Measurements from ENCODE around the gene ABHD5. TPM values are rescaled to one million over a fixed set of nuclear protein-coding genes. Genes with fewer than 3 reads are reported as not detected.

The ABHD5 gene
- total and polyA plus RNA-seq, 2 of the 8 experiments (the other 6 are each of a cell fraction or from before 2014, with no cell fraction given) = 10.5 to 16.4 TPM

GRCh38 chr3:43707998-43708397 is 17.3 kb downstream of the ABHD5 start:
- CTCF ChIA-PET (ENCODE audit: partially characterized antibody) = interaction anchor here (0.5 to 1.4 kb wide), 2 partner anchors 9 to 165 kb away, joined by 4 to 9 read pairs; no protein-coding TSS in a partner anchor
- Histone ChIP-seq H2AK5ac (ENCODE audit: low read depth, low read length) (no peak overlapping the region), H4K91ac (replicated peaks; ENCODE audit: insufficient read length, low read length) (no peak overlapping the region), H4K8ac (ENCODE audit: extremely low read depth, insufficient read depth, low read length) (no peak overlapping the region), H2BK20ac (ENCODE audit: low read length) (no peak overlapping the region), H2BK120ac (replicated peaks; ENCODE audit: low read depth, low read length) (no peak overlapping the region), H3K27me3 (replicated peaks in 1 of 4; ENCODE audit: control insufficient read depth in 3 of 4, extremely low read depth in 1 of 4, insufficient read depth in 3 of 4, low read length in 3 of 4) (no peaks in the 10 kb centered on the region), H3K23me2 (ENCODE audit: low read depth, low read length) (no peaks in the 10 kb centered on the region), H3K9me3 (ENCODE audit: insufficient read depth in 2 of 2, low read depth in 1 of 2, low read length in 1 of 2) (no peaks in the 10 kb centered on the region), H3K14ac (ENCODE audit: insufficient read length) (no peak overlapping the region), H3K4me3 (ENCODE audit: extremely low read depth in 1 of 4, insufficient read depth in 2 of 4, low read depth in 3 of 4, low read length in 4 of 4) (no peak overlapping the region), H2AFZ (ENCODE audit: low read length) (no peak overlapping the region), H4K20me1 (replicated peaks in 1 of 2; ENCODE audit: control insufficient read depth in 1 of 2, insufficient read depth in 2 of 2, low read length in 2 of 2) (no peaks in the 10 kb centered on the region), H4K5ac (ENCODE audit: insufficient read length, low read depth, low read length) (no peak overlapping the region), H3K4me2 (ENCODE audit: insufficient read depth in 1 of 2, low read depth in 2 of 2, low read length in 2 of 2) (no peak overlapping the region), H3K4ac (replicated peaks; ENCODE audit: insufficient read length, low read depth, low read length) (no peak overlapping the region), H3K56ac (replicated peaks; ENCODE audit: insufficient read length, low read depth, low read length) (no peak overlapping the region), H3K9ac (replicated peaks in 1 of 4; ENCODE audit: extremely low read depth in 1 of 4, low read depth in 3 of 4, low read length in 3 of 4) (no peak overlapping the region), H3K4me1 (replicated peaks in 1 of 4; ENCODE audit: control insufficient read depth in 3 of 4, insufficient read depth in 4 of 4, low read length in 3 of 4) (no peaks in the 10 kb centered on the region), H3K79me2 (ENCODE audit: control insufficient read depth in 1 of 2, insufficient read depth in 2 of 2, low read length in 2 of 2) (no peaks in the 10 kb centered on the region), H3K23ac (ENCODE audit: insufficient read length) (no peak overlapping the region), H2BK12ac (ENCODE audit: low read depth, low read length) (no peak overlapping the region), H2BK15ac (ENCODE audit: low read length) (no peak overlapping the region), H3K18ac (ENCODE audit: extremely low read depth, low read length) (no peak overlapping the region), H3K79me1 (ENCODE audit: low read depth, low read length) (no peaks in the 10 kb centered on the region), H2BK5ac (ENCODE audit: low read depth, low read length) (no peak overlapping the region), H3K36me3 (ENCODE audit: control insufficient read depth in 2 of 4, insufficient read depth in 4 of 4, low read length in 3 of 4) (peaks cover 0 to 9% (median 6%) of the 10 kb centered on the region in 4 experiments; a peak in 4 of 8 replicates), H3K27ac (ENCODE audit: low read depth, low read length) (no peak overlapping the region)
- POLR2A ChIA-PET (ENCODE audit: partially characterized antibody) = no interaction called here
- FAIRE-seq (no peak), DNase-seq (ENCODE audit: low read depth in 1 of 2, low spot score in 2 of 2) (no peak)
- TF ChIP-seq KDM5A (IDR thresholded peaks at IDR 0.05; ENCODE audit: low read length) (no peak), SUZ12 (IDR thresholded peaks at IDR 0.05; ENCODE audit: low read length) (no peak), RFX5 (IDR thresholded peaks at IDR 0.05; ENCODE audit: borderline replicate concordance, low read depth, low read length) (no peak), SP1 (IDR thresholded peaks at IDR 0.05; ENCODE audit: low read depth, low read length) (no peak), RXRA (IDR thresholded peaks at IDR 0.05; ENCODE audit: insufficient read depth, low read depth, low read length) (no peak), EZH2 (IDR thresholded peaks at IDR 0.05; ENCODE audit: low read depth, low read length, severe bottlenecking) (no peak), ASH2L (IDR thresholded peaks at IDR 0.05; ENCODE audit: low read length) (no peak), TAF7 (optimal IDR thresholded peaks at IDR 0.05; ENCODE audit: borderline replicate concordance, low read depth, low read length) (no peak), NANOG (IDR thresholded peaks at IDR 0.05; ENCODE audit: insufficient read depth, low read depth, low read length, poor library complexity, severe bottlenecking) (no peak), EGR1 (IDR thresholded peaks at IDR 0.05; ENCODE audit: borderline replicate concordance, low read depth, low read length) (no peak), ATF2 (IDR thresholded peaks at IDR 0.05; ENCODE audit: low read length) (no peak), RAD21 (IDR thresholded peaks at IDR 0.05 in 1 of 2, conservative IDR thresholded peaks at IDR 0.05 in 1 of 2; ENCODE audit: low read depth in 2 of 2, low read length in 2 of 2) (no peak), ZNF274 (IDR thresholded peaks at IDR 0.05; ENCODE audit: borderline replicate concordance, extremely low read depth, low read length) (no peak), TBP (IDR thresholded peaks at IDR 0.05; ENCODE audit: low read depth, low read length) (no peak)
